ENCODE data around the gene CNOT8. TPM values are rescaled to one million over a fixed set of nuclear protein-coding genes. Genes with fewer than 3 reads are reported as not detected.

The CNOT8 gene
- total and polyA plus RNA-seq, 9 of the 15 experiments (the other 6 are each of a cell fraction or from before 2014, with no cell fraction given): 15.2 to 68.9 (median 52.1) TPM

DNA sequence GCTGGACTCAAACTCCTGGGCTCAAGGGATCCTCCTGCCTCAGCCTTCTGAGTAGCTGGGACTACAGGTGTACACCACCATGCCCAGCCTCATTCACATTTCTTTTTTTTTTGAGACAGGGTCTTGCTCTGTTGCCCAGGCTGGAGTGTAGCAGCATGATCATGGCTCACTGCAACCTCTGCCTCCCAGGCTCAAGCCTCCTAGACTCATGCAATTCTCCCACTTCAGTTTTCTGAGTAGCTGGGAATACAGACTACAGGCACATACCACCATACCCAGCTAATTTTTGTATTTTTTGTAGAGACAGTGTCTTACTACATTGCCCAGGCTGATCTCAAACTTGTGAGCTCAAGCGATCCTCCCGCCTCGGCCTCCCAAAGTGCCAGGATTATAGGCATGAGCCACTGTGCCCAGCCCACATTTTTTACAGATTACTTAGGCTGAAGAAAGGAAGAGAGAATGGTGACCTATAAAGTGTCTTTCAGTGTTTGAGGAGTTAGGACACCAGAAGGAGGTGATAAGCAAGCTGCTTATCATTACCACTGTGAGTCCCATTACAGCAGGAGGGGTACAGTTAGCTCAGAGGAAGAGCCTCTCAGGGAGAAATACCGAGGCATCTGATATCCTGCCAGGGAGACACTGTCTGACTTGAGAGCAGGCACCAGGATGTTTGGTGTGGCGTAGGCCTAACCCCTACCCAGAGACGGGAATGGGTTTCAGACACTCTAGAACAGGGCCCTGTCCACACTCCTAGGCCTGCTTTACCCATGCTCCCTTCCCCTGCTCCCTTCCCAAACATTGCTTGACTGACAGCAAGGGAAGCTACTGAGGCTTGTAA, 17.8 kb upstream of the CNOT8 start (continued):
- TF ChIP-seq, protein P1, sequence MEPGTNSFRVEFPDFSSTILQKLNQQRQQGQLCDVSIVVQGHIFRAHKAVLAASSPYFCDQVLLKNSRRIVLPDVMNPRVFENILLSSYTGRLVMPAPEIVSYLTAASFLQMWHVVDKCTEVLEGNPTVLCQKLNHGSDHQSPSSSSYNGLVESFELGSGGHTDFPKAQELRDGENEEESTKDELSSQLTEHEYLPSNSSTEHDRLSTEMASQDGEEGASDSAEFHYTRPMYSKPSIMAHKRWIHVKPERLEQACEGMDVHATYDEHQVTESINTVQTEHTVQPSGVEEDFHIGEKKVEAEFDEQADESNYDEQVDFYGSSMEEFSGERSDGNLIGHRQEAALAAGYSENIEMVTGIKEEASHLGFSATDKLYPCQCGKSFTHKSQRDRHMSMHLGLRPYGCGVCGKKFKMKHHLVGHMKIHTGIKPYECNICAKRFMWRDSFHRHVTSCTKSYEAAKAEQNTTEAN (CRISPR knock-in tag; IDR thresholded peaks at IDR 0.05): no peak
- no peak for TF ChIP-seq GTF2F1 (IDR thresholded peaks at IDR 0.05; ENCODE audit: low read depth, low read length)
- TF ChIP-seq FOSL1 (tag; conservative IDR thresholded peaks at IDR 0.05): peak; percentile 57
- TF ChIP-seq, protein P2, sequence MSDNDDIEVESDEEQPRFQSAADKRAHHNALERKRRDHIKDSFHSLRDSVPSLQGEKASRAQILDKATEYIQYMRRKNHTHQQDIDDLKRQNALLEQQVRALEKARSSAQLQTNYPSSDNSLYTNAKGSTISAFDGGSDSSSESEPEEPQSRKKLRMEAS (CRISPR knock-in tag; IDR thresholded peaks at IDR 0.05): no peak
- TF ChIP-seq NCOA6 (IDR thresholded peaks at IDR 0.05): no peak
- TF ChIP-seq FOXP1 (CRISPR knock-in tag; IDR thresholded peaks at IDR 0.05): no peak
- no peak for TF ChIP-seq NR2C1 (IDR thresholded peaks at IDR 0.05)
- no peak for TF ChIP-seq NR2C1 (tag; IDR thresholded peaks at IDR 0.05)
- TF ChIP-seq NFIC (IDR thresholded peaks at IDR 0.05): peak; percentile 85
- TF ChIP-seq, protein P3, sequence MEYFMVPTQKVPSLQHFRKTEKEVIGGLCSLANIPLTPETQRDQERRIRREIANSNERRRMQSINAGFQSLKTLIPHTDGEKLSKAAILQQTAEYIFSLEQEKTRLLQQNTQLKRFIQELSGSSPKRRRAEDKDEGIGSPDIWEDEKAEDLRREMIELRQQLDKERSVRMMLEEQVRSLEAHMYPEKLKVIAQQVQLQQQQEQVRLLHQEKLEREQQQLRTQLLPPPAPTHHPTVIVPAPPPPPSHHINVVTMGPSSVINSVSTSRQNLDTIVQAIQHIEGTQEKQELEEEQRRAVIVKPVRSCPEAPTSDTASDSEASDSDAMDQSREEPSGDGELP (CRISPR knock-in tag; IDR thresholded peaks at IDR 0.05; ENCODE audit: borderline replicate concordance): 0 out of 2 replicates have a peak, but pooled peaks have one; percentile 43
- no peak for TF ChIP-seq BCL6 (CRISPR knock-in tag; IDR thresholded peaks at IDR 0.05)
- no peak for TF ChIP-seq HMGN3 (IDR thresholded peaks at IDR 0.05; ENCODE audit: borderline replicate concordance, extremely low read depth, insufficient read length, low read depth, low read length)
- peak; percentile 50 to 62; a peak in 2 of 4 replicates for TF ChIP-seq MAZ (CRISPR knock-in tag; conservative IDR thresholded peaks at IDR 0.05 in 1 of 2, IDR thresholded peaks at IDR 0.05 in 1 of 2)
- TF ChIP-seq, protein P4, sequence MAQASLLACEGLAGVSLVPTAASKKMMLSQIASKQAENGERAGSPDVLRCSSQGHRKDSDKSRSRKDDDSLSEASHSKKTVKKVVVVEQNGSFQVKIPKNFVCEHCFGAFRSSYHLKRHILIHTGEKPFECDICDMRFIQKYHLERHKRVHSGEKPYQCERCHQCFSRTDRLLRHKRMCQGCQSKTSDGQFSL (CRISPR knock-in tag; IDR thresholded peaks at IDR 0.05): no peak
- TF ChIP-seq, protein P4 (tag; IDR thresholded peaks at IDR 0.05): no peak
- TF ChIP-seq, protein P5, sequence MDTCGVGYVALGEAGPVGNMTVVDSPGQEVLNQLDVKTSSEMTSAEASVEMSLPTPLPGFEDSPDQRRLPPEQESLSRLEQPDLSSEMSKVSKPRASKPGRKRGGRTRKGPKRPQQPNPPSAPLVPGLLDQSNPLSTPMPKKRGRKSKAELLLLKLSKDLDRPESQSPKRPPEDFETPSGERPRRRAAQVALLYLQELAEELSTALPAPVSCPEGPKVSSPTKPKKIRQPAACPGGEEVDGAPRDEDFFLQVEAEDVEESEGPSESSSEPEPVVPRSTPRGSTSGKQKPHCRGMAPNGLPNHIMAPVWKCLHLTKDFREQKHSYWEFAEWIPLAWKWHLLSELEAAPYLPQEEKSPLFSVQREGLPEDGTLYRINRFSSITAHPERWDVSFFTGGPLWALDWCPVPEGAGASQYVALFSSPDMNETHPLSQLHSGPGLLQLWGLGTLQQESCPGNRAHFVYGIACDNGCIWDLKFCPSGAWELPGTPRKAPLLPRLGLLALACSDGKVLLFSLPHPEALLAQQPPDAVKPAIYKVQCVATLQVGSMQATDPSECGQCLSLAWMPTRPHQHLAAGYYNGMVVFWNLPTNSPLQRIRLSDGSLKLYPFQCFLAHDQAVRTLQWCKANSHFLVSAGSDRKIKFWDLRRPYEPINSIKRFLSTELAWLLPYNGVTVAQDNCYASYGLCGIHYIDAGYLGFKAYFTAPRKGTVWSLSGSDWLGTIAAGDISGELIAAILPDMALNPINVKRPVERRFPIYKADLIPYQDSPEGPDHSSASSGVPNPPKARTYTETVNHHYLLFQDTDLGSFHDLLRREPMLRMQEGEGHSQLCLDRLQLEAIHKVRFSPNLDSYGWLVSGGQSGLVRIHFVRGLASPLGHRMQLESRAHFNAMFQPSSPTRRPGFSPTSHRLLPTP (IDR thresholded peaks at IDR 0.05; ENCODE audit: borderline replicate concordance, extremely low read depth, insufficient read length): no peak
- TF ChIP-seq ZNF347 (CRISPR knock-in tag; IDR thresholded peaks at IDR 0.05; ENCODE audit: low read depth): no peak
- TF ChIP-seq, protein P6, sequence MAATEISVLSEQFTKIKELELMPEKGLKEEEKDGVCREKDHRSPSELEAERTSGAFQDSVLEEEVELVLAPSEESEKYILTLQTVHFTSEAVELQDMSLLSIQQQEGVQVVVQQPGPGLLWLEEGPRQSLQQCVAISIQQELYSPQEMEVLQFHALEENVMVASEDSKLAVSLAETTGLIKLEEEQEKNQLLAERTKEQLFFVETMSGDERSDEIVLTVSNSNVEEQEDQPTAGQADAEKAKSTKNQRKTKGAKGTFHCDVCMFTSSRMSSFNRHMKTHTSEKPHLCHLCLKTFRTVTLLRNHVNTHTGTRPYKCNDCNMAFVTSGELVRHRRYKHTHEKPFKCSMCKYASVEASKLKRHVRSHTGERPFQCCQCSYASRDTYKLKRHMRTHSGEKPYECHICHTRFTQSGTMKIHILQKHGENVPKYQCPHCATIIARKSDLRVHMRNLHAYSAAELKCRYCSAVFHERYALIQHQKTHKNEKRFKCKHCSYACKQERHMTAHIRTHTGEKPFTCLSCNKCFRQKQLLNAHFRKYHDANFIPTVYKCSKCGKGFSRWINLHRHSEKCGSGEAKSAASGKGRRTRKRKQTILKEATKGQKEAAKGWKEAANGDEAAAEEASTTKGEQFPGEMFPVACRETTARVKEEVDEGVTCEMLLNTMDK (IDR thresholded peaks at IDR 0.05; ENCODE audit: borderline replicate concordance, insufficient read depth, low read depth, low read length, poor library complexity, severe bottlenecking): no peak
